Smooth muscle cell (in vitro differentiated cells): ENCODE measurements around the gene HS1BP3. TPM values are rescaled to one million over a fixed set of nuclear protein-coding genes. Genes with fewer than 3 reads are reported as not detected.

Experiments used
- DNase-seq: peaks from one replicate; lab custom pipeline; 2025; ENCODE audit not compliant: unreplicated experiment; lab: John Stamatoyannopoulos, UW
- H2AFZ ChIP-seq: fragments of 200-600 bp; sonication (generic); 2 replicates; pipeline ENCODE4 v1.6.0; 2016; ENCODE audit warnings: antibody characterized with exemption, low read depth, mild to moderate bottlenecking
- H3F3A ChIP-seq: fragments of 200-600 bp; sonication (generic); 2 replicates; pipeline ENCODE4 v1.6.0; 2017; ENCODE audit warnings: antibody characterized with exemption, low read depth
- H3K27ac ChIP-seq: fragments of 200-600 bp; sonication (generic); 2 replicates; pipeline ENCODE4 v1.5.1; 2016; ENCODE audit warnings: low read depth, mild to moderate bottlenecking
- H3K27me3 ChIP-seq: fragments of 200-600 bp; sonication (generic); 2 replicates; pipeline ENCODE4 v1.6.1; 2016; ENCODE audit warnings: low read depth, mild to moderate bottlenecking
- H3K36me3 ChIP-seq: fragments of 200-600 bp; sonication (generic); 2 replicates; pipeline ENCODE4 v1.5.1; 2016; ENCODE audit warnings: low read depth
- H3K4me1 ChIP-seq: fragments of 200-600 bp; sonication (generic); 2 replicates; pipeline ENCODE4 v1.5.1; 2016; ENCODE audit warnings: low read depth
- H3K4me2 ChIP-seq: fragments of 200-600 bp; sonication (generic); 2 replicates; pipeline ENCODE4 v1.6.0; 2016; ENCODE audit warnings: mild to moderate bottlenecking
- H3K4me3 ChIP-seq: fragments of 200-600 bp; sonication (generic); 2 replicates; pipeline ENCODE4 v1.5.1; 2016; ENCODE audit warnings: mild to moderate bottlenecking
- H3K79me2 ChIP-seq: fragments of 200-600 bp; sonication (generic); 2 replicates; pipeline ENCODE4 v1.6.0; 2016; ENCODE audit warnings: low read depth, mild to moderate bottlenecking
- H3K9ac ChIP-seq: fragments of 200-600 bp; sonication (generic); 2 replicates; pipeline ENCODE4 v1.6.0; 2016; ENCODE audit warnings: low read depth
- H3K9me3 ChIP-seq: fragments of 200-600 bp; sonication (generic); replicated peaks from 2 replicates; pipeline ENCODE4 v1.5.1; 2016; ENCODE audit warnings: low read depth
- H4K20me1 ChIP-seq: fragments of 200-600 bp; sonication (generic); 2 replicates; pipeline ENCODE4 v1.6.0; 2016; ENCODE audit warnings: low read depth
- CTCF ChIP-seq: fragments of 200-600 bp; sonication (generic); IDR thresholded peaks from 2 replicates; pipeline ENCODE4 v1.5.1; 2017; ENCODE audit warnings: borderline replicate concordance, mild to moderate bottlenecking, antibody characterized with exemption; ENCODE audit not compliant: insufficient read depth, poor library complexity, severe bottlenecking
- WGBS: methylation state at CpG from one replicate; pipeline ENCODE4 v1.1.7; 2016; ENCODE audit warnings: low lambda C conversion rate; 5-methylcytosine and 5-hydroxymethylcytosine counted together
- polyA plus RNA-seq: library from polyadenylated mRNA; unstranded; fragments of >200 nt; fragmentation: Nextera tagmentation; extraction: Ambion mirVana; gene quantifications from 2 replicates; pipeline ENCODE4 v1.2.1, GENCODE V29; 2016
- total RNA-seq: library from RNA; depleted of rRNA; stranded (reverse); fragments of >200 nt; gene quantifications from 2 replicates; pipeline ENCODE4 v1.2.3, GENCODE V29; 2014

HS1BP3 gene
- total and polyA plus RNA-seq, 2 experiments from 2014 or later: 9.3 to 20.4 TPM

DNA sequence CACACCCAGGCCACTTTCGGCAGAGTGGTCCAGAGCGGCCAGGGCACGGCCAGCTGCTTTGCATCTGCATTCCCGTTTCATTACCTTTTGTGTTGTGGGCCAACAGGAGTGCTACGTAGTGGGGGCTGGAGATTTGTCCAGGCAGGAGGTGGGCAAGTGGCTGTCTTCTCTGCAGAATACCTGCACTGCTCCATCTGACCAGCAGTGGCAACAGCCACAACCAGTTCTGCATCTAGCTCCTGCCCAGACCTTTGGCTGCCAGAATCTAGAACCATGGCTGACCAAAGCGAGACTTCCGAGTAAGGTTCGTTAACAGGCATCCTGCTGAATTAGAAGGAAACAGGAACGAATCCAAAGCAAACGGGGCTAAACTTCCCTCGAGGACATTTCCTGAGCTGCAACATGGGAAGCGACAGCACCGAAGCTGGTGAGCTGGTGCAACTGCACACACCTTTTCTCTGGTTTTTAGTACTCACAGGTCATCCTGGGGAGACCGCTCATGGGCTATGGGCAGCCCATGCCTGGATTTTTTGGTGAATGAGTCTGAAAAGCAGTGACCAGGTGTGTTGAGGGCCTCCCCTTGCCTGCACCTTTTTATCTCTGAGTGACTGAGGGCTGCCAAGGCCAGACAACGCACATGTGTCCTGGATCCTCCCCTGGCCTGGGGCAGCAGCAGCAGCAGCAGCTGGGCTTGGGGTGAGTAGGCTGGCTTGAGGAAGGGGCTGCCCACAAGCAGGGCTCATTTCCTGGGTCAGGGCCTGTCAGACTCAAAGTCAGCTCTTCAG is 26.6 kb upstream of the HS1BP3 start:
- no peaks in the 10 kb centered on the region for H3K36me3 ChIP-seq
- H3F3A ChIP-seq: no peaks in the 10 kb centered on the region
- peaks cover 17% of the 10 kb centered on the region for H3K27me3 ChIP-seq
- H3K4me1 ChIP-seq: peaks cover 1% of the 10 kb centered on the region
- H3K4me2 ChIP-seq: no peak overlapping the region
- DNase-seq: no peak
- no peak overlapping the region for H3K9ac ChIP-seq
- no peak overlapping the region for H2AFZ ChIP-seq
- TF ChIP-seq CTCF: no peak
- H3K9me3 ChIP-seq: no peaks in the 10 kb centered on the region
- no peaks in the 10 kb centered on the region for H3K79me2 ChIP-seq
- H3K4me3 ChIP-seq: no peak overlapping the region
- WGBS: 81% methylated on average over 15 of the region's 15 CpGs
- no peaks in the 10 kb centered on the region for H4K20me1 ChIP-seq
- no peak overlapping the region for H3K27ac ChIP-seq

DNA sequence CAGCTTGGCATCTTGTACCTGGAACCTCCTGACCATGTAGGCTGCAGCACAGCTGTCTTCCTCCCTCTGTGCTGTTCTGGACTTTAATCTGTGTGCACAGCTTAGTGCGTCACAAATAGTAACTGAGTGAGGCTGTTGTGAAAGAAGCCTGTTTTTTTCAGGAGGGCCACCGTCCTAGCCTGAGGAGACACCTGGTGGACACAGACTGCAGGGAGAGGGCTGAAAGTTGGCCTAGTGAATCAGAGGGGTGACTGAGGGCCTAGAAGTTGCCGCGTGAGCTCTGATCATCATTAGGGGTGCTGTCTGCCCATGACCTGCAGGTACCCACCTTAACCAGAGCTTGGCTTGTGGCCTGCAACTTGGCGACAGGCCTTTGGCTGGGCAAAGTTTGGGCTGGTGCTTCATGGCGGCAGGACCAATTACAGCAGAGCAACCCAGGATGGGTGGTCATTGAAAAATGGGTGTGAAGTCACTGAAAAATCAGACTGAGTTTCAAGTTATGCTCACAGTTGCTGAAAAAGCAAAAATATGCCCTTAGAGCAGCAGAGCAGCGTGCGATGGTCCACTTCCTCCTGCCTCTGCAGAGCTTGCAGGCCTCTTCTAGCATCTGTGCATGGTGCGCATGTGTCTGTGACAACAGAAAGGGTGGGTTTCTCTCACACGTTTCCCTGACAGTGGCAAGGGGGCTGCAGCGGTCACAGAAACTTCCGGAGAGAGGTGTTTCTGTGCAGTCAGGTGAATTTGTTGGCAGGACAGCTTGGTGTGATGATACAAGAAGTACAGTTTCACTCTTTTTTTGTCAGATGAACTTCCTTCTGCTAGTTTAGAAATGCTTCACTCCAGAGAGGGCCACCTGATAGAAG is 25.7 kb upstream of the HS1BP3 start:
- WGBS: 94% methylated on average over 12 of the region's 12 CpGs
- no peak overlapping the region for H3K4me2 ChIP-seq
- H3F3A ChIP-seq: no peaks in the 10 kb centered on the region
- no peak overlapping the region for H3K4me3 ChIP-seq
- no peak overlapping the region for H3K9ac ChIP-seq
- H3K4me1 ChIP-seq: peaks cover 5% of the 10 kb centered on the region
- H3K9me3 ChIP-seq: no peaks in the 10 kb centered on the region
- no peak overlapping the region for H3K27ac ChIP-seq
- H3K27me3 ChIP-seq: peaks cover 26% of the 10 kb centered on the region
- no peak overlapping the region for H2AFZ ChIP-seq
- H3K79me2 ChIP-seq: no peaks in the 10 kb centered on the region
- H4K20me1 ChIP-seq: no peaks in the 10 kb centered on the region
- H3K36me3 ChIP-seq: no peaks in the 10 kb centered on the region
- TF ChIP-seq CTCF: no peak
- no peak for DNase-seq

DNA sequence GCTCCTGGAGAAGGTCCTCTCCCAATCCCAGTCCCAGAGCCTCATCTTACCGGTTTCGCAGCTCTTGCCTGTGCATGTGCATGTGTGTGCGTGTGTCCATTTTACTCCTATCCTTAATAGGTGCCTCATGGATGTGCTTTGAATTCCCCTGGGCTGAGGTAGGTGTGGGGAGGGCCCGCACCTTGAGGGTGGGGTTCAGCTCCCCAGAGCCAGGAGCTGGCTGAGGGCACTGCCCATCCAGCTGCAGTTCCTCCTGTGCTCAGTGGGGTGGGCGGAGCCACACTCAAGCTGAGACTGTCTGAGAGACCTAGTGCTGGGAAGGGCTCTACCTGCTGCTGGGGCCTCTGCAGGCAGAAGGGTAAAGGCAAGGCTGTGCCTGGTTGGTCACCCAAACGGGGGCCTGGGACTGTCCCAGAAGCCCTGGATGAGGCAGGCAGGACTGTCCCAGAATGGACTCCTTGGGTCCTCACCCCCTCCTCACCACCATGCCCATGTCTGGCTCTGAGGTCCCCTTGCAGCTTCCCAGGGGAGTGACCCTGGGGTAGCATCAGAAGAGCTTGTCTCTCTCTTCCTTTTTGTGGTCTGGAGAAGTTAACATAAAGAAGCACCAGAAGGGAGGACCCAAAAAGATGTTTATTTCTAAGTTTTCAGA is 24.9 kb upstream of the HS1BP3 start:
- Histone ChIP-seq H2AFZ (no peak overlapping the region), H4K20me1 (no peaks in the 10 kb centered on the region), H3K36me3 (no peaks in the 10 kb centered on the region), H3K4me1 (peaks cover 5% of the 10 kb centered on the region), H3K27me3 (peaks cover 34% of the 10 kb centered on the region), H3K9me3 (no peaks in the 10 kb centered on the region), H3K4me2 (no peak overlapping the region), H3K4me3 (no peak overlapping the region), H3K9ac (no peak overlapping the region), H3K79me2 (no peaks in the 10 kb centered on the region), H3F3A (no peaks in the 10 kb centered on the region), H3K27ac (no peak overlapping the region)
- 80% methylated on average over 6 of the region's 6 CpGs for WGBS
- no peak for DNase-seq
- TF ChIP-seq CTCF: no peak
